T-helper 1 cell treated with Interleukin-12 subunit alpha and Interleukin-12 subunit beta and Interleukin-4 antibody, amounts not matched to agents 30 ng/mL and 1 ng/mL, for 36 hours (primary cell): Measurements from ENCODE around the gene ARHGAP6. TPM values are rescaled to one million over a fixed set of nuclear protein-coding genes. Genes with fewer than 3 reads are reported as not detected.
"Not testable (repeated sequence)": the region's sequence is repeated elsewhere in the genome, so short reads cannot be mapped to it uniquely, and the experiment has no call there.

ENCODE experiments used
- intact Hi-C: fragments of 100-400 bp; cut with micrococcal nuclease; formaldehyde crosslinking; loops from one replicate; pipeline ENCODE4 v1.15.1; 2024
- total RNA-seq: library from RNA; stranded (reverse); gene quantifications from 2 replicates; pipeline ENCODE4 v1.2.3, GENCODE V29; 2022

The ARHGAP6 gene
- total RNA-seq, 1 donor from 2014 or later: not detected

GRCh38 chrX:11261260-11261659, 404.5 kb downstream of the ARHGAP6 start:
- intact Hi-C loops: no loop called here

DNA sequence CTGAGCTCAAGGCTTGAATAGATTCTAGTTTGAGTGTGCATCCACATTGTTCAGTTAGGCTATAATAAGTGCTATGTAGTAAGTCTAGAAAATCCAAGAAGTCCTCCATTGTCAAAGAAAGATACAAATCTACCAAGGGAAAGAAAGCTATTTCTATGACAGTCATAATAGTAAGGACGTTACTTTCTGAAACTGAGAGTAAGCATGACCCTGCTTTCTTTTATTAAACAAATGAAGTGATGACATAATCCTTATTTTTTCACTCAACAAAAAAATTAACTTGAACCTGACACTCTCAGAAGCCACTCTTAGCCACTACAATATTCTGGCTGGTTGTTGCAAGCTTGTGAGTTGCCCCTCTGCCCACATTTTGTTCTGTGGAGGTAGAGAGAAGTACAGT, 406.3 kb downstream of the ARHGAP6 start:
- intact Hi-C loops: no loop called here

GRCh38 chrX:11257711-11258110, 408.0 kb downstream of the ARHGAP6 start:
- intact Hi-C loops: no loop called here

GRCh38 chrX:11257290-11257689, 408.4 kb downstream of the ARHGAP6 start:
- intact Hi-C loops: no loop called here

DNA sequence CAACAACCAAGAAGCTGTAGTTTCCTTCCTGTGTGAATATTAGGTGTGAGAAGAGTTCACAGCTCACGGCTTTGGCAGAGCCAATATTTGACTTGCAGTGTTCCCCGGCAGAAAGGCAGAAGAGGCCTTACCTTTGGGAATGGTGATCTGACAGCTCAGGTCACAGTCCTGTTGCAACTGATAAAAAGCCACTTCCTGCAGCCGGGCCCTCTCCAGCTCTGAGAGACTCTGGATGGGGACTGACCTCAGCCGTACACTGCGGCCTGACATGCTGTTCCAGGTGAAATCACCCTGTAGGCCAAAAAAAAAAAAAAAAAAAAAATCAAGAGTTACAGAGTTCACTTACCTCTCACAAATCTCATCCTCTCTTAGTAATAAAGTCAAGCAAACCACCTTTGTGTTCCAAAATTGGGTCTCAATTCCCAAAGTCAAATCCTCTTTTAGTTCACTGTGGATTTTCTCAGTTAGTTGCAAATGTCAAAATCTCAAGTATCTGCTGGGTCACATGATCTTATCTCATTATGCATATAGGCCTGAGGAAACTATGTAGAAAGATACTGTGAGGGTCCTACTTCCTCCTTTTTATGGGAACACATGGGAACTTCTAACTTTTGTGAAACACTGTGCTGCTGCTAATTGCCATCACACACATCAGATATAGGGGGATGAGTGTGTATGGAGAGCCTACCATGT, 411.2 kb downstream of the ARHGAP6 start:
- intact Hi-C loops: no loop called here

DNA sequence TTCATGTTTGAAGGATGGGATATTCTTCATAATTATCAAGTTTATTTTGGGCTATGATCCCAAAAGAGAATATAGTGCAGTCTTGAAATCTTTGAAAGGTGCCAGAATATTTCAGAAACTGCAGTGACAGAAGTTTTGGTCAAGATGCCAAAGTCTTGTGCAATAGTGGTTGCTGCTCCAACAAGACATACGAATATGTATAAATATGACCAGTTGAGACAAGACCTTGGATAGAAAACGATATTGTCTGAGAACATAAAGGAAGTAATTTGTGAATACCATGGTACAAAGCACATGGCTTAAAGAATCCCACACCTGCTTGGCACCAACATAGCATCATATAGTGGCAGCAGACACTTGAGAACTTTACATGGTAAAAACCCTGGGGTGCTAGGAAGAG, 421.1 kb downstream of the ARHGAP6 start:
- intact Hi-C loops: no loop called here

- intact Hi-C loops: no loop called here
Observed at GRCh38 chrX:11242704-11243103, 423.0 kb downstream of the ARHGAP6 start.

DNA sequence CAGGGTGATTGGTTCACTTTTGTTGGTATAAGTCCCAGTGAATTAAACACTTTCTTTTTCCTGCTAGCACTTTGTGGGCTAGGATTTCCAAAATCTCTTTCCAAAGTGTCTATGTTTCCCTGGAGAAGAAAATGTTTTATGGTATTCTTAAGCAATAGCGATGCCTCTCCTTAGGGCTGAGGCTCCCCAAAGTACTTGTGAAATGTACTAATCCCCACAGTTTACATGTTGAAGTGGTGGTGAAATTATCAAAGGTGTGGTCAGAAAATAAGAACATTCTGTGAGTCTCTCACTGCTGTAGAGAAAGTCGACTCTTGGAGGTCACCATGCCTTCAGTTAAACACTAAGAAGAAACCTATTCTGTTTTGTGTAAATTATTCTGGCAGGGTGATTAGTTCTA, 424.0 kb downstream of the ARHGAP6 start:
- intact Hi-C loops: no loop called here

DNA sequence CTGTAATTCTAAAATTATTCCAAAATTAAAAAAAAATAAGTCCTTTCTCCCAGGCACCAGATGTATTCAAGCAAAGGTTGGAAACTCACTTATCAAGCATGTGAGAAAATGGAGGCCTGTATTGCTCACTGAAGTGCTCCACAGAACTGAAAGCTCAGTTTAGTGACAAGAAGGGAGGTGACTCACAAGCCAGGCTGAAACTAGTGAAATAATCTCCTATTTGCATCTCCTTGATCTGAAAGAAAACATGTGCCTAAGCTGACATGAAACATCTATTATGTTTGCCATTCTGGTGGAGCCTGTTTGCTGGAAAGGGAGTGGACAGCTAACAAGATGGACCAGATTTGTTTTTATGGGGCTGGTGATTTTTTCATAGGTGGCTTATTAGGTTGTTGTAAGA, 426.5 kb downstream of the ARHGAP6 start:
- intact Hi-C loops: no loop called here

DNA sequence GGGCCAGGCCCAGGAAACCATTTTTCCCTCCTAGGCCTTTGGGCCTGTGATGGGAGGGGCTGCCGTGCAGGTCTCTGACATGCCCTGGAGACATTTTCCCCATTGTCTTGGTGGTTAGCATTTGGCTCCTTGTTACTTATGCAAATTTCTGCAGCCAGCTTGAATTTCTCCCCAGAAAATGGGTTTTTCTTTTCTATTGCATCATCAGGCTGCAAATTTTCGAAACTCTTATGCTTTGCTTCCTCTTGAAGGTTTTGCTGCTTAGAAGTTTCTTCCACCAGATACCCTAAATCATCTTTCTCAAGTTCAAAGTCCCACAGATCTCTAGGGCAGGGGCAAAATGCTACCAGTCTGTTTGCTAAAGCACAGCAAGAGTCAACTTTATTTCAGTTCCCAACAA, 430.3 kb downstream of the ARHGAP6 start:
- intact Hi-C loops: not testable (repeated sequence)

DNA sequence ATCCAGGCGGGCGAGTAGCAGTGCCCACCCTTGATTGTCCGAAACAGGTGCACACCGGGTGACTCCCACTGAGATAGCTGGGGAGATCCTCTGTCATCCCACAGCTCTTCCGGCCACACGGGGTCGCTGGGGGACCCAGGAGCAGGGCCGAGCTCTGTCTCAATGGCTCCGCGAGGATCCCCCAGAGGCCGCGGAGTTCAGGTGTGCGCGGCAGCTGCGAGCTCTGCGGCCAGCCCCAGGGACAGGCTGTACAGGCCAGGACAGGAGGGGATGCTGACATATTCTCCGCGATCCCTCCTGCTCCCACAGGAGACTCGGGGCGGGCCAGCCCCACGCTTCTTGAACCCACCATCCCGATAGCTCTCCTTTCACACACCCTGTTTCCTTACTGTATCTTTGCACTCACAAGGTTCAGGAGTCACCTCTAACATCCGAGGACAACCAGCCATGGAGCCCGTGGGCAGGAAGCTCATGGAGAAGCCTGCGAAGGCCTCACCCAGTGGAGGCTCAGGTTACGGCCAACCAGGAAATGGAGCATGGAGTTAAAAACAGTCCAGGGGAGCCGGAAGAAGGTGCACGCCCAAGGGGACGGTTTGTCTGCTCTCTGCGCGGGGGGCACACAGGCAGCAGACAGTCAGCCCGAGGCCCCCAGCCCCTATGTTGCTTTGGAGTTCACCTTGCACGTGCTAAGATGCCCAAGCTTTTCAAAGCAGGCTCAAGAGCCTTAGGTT, 450.4 kb downstream of the ARHGAP6 start:
- intact Hi-C loops: no loop called here

- intact Hi-C loops: no loop called here
Observed at GRCh38 chrX:11214346-11215190, 451.2 kb downstream of the ARHGAP6 start.

- intact Hi-C loops: no loop called here
Observed at GRCh38 chrX:11212741-11213140, 453.0 kb downstream of the ARHGAP6 start.

- intact Hi-C loops: no loop called here
Observed at GRCh38 chrX:11210415-11210801, 455.3 kb downstream of the ARHGAP6 start.

DNA sequence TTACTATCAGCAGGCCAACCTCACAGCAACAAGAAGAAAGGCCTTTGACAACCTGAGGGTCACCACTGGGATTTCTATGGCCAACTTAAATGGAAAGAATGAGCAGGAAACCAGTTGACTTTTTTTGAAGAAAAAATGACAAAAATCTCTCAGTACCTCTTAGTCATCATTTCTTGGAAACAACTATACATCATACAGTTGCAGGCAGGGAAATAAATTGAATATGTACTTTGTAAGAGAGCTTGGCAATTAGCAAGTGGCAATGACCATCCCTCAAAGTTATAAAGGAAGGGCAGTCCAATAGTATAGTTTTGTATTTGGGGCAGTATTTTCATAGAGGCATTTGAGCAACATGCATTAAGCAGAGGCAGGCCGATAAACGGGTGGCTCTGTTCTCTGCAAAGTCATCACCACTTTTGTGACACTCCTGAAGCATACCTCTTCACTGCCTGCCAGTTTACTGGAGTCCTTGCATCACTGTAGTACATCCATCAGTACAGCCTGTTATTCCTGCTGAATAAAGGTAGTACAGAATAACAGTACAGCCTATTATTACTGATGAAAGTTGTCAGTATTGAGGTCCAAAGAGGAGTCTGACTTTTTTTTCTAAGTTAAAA, 455.8 kb downstream of the ARHGAP6 start:
- intact Hi-C loops: no loop called here

- intact Hi-C loops: no loop called here
Observed at GRCh38 chrX:11206716-11207115, 459.0 kb downstream of the ARHGAP6 start.

- intact Hi-C loops: no loop called here
Observed at GRCh38 chrX:11205796-11206195, 459.9 kb downstream of the ARHGAP6 start.

GRCh38 chrX:11197671-11198070, 468.0 kb downstream of the ARHGAP6 start:
- intact Hi-C loops: no loop called here

DNA sequence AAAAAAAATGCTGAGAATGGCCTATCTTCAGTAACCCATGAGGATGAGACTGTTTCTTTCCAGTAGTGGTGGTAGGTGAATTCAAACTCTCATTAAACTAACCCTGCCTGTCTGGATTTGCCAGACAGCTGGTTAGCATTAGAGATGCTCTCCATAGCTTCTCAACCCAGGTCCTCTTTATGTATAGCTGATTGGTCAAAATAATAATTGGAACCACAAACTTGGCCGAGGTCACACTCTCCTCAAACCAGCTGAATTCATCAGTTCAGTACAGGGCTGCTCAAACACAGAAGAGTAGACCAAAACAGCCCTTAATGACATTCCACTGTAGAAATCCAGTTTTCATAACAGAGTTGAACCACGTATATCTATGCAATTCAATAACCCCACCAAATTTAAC, 469.2 kb downstream of the ARHGAP6 start:
- intact Hi-C loops: no loop called here

- intact Hi-C loops: no loop called here
Observed at GRCh38 chrX:11193035-11193469, 472.7 kb downstream of the ARHGAP6 start.

GRCh38 chrX:11190745-11191510, 474.8 kb downstream of the ARHGAP6 start:
- intact Hi-C loops: no loop called here
